Activated T-cell treated with anti-CD3 and anti-CD28 coated beads for 1 hour (primary cell): Measurements from ENCODE around the gene MAP2K7.

Experiments used
- DNase-seq: peaks from one replicate; pipeline ENCODE4 v3.0.0-alpha.2; 2020; ENCODE audit warnings: low read depth

The MAP2K7 gene

GRCh38 chr19:7867092-7867844 is 36.4 kb upstream of the MAP2K7 start:
- DNase-seq = no peak

DNA sequence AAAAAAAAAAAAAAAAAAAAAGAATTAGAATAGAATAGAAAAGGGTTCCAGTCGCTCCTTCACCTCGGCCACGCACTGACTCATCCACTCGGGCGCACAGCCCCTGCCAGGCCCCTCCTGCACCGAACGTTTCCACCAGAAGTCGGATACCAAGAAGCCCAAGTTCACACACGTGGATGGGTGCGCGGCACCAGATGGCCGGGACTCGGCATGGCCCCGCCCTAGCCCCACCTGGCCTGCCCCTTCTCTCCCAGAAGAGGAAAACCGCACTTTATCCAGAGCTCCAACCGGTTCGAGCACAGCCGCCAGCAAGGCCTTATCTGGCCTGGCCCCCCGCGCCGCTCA is 35.4 kb upstream of the MAP2K7 start:
- DNase-seq = no peak

DNA sequence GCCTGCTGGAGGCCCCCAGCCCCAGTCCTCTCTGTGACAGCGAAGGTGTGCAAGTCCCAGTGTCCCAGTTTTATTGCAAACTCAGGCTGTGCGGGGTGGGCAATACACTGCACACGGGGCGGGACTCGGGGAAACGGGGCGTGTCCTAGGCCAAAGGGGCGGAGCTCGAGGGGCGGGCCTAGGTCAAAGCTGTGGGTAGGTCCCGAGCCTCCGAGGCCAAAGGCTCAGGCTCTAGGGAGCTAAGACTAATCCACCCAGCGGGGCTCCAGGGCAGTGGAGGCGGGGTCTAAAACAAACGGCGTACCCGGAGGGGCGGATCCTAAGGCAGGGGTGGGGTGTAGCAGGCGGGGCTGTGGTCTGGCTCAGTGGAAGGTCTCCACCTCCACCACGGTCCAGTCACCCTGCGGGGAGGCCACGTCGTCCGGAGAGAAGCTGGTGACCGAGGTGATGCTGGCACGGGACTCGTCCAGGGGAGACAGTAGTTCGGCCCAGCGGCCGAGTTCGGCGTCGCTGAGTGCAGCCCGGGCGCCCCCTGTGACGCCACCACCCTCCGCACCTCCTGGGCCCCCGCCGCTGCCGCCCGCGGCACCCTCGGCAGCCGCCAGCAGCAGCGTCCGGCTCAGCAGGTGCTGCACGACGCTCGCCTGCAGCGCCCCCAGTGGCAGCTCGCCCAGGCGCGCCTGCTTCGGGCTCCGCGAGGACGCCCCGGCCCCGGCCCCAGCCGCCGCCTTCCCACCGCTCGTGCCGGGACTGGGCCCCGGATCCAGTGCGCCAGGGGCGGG is 34.8 kb upstream of the MAP2K7 start:
- peak; percentile 69 for DNase-seq

- peak; percentile 75 for DNase-seq
Observed at GRCh38 chr19:7869453-7869909, 34.2 kb upstream of the MAP2K7 start.

DNA sequence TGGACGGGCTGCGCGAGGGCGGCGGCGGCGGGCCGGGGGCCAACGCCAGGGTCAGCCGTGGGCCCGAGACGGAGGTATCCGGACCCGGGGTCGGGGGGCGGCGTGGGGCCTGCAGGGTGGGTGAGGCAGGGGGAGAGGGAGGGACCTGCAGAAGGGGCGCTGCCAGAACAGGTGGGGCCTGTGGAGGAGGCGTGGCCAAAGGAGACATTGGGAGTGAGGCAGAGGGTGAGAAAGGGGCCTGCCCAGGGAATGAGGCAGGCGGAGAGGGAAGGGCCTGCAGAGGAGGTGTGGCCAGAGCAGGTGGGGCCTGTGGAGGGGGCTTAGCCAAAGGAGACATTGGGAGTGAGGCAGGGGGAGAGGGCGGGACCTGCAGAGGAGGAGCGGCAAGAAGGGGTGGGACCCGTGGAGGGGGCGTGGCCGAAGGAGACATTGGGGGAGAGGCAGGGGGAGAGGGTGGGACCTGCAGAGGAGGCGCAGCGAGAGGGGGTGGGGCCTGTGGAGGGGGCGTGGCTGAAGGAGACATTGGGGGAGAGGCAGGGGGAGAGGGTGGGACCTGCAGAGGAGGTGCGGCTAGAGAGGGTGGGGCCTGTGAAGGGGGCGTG is 33.7 kb upstream of the MAP2K7 start:
- DNase-seq = peak; percentile 37

DNA sequence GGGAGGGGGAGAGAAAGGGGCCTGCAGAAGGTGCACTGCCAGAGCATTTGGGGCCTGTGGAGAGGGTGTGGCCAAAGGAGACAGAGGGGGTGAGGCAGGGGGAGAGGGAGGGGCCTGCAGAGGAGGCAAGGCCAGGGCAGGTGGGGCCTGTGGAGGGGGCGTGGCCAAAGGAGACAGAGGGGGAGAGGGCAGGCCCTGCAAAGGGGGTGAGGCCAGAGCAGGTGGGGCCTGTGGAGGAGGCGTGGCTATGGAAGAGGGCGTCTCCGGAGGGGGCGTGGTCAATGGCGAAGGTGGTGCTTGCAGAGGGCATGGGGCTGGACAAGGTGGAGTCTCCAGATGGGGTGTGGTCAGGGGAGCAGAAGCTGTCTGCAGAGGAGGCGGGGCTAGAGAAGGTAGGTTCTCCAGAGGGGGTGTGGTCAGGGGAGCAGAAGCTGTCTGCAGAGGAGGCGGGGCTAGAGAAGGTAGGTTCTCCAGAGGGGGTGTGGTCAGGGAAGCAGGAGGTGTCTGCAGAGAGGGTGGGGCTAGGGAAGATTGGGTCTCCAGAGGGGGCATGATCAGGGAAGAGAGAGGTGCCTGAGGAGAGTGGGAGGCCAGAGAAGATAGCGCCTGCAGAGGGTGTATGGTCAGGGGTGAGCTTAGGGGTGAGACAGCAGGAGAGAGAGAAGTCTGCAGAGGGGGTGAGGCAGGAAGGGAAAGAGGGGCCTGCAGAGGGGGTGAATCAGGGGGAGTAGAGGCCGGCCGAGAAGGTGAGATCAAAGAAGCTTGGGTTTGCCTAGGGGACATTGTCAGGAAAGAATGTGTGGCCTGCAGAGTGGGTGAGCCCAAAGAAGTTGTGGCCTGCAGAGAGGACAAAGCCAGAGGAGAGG is 32.9 kb upstream of the MAP2K7 start:
- DNase-seq = no peak

- peak; percentile 73 for DNase-seq
Observed at GRCh38 chr19:7871437-7872305, 32.0 kb upstream of the MAP2K7 start.

DNA sequence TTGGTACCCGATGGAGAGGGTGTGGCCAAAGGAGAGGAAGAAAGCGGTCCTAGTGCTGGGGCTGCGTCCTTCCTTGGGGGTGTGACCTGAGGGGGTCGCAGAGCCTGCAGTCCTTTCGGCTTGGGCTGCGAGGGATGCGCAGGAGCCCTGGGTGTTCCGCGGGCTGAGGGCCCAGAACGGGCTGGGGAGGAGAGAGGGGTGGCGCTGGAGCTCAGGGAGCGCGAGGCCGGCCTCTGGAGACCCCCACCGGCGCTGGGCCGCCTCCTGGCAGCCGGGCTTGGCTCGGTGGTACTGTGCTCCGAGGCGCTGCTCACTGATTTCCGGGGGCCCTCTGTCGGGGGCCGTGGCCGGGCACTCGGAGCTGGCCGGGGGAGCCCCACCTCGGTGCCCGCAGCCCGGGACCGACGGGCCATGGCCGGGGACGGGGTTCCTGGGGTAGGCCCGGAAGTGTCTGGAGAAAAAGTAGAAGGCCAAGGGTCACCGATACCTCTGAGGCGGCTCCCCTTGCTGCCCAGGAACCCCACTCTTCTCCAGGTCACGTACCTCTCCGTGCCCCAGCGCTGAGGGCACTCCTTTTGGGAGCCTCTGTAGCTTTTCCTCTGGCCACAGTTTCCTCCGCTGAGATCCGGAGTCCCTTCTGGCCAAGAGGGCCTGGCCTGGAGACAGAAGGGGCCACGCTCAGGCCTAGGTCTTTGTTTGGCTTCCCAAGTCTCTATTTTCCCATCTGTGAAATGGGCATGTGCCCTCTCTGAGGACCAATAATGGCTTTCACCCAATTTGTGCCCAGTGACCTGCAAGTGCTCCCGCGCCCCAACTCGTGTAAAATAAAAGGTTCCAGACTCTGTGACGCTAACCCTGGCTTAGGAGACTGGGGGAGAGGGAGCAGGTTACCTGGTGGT is 31.1 kb upstream of the MAP2K7 start:
- DNase-seq = no peak

- no peak for DNase-seq
Observed at GRCh38 chr19:7873304-7874075, 30.2 kb upstream of the MAP2K7 start.

DNA sequence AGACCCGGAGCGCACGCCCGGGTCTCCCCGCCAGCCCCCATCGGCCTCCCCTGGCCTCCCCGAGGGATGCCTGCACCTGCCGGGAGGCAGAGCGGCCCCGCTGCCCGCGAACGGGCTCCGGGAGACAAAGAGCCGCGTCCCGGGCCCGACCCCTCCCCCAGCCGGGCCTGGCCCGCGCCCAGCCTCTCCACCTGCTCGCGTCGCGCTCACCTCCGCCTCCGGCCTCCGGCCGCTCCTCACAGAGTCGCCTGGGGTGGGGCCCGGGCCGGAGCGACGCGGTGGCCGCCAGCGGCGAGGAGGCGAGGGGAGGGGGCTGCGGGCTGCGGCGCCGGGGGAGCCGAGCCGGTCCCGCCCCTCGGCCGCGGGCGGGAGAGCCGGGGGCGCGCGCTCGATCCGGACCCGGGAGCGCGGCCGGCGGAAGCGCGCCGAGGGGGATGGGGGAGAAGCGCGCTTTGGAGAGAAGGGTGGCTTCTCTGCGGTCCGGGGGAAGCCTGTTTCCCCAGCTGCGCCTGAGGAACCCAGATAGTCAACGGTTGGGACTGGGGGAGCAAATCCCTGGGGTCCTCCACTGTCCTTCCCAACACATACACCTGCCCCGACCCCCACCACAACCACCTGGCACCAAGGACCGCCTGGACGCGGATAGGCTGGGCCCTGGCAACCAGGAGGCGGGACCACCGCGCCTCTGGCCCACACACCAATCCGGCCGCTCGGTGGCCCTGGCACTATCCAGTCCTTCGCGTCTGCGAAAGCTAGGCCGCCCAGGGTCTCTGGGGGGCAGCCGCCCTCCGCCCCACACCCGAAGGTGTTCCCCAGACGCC is 29.4 kb upstream of the MAP2K7 start, which contains the start of gene PRR36:
TSS of gene PRR36 (minus strand) at position 315 of the 821 bp plus-strand sequence. CDS start 701 bp downstream, outside the sequence.
- DNase-seq = no peak

GRCh38 chr19:7874897-7875273 is 28.8 kb upstream of the MAP2K7 start:
- DNase-seq = no peak

DNA sequence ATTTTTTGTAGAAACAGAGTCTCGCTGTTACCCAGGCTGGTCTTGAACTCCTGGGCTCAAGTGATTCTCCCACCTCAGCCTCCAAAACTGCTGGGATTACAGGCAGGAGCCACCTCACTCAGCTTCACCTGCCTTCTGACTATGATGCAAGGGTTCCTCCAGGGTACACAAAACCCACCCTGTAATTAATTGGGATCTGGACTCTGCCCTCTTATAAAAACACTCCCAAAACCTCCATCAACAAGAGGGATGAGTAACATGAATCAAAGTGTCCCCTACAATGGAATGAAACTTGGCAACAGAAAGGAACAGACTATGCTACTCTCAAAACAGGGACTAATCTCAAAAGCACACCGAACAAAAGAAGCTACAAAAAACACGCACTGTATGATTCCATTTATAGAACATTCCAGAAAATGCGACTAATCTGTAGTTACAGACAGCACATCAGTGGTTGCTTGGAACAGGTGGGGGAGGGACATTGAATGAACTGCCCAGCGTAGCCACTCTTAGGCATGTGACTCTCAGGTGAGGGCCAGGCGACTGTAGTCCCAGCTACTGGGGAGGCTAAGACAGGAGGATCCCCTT is 26.3 kb upstream of the MAP2K7 start:
- no peak for DNase-seq

- no peak for DNase-seq
Observed at GRCh38 chr19:7879111-7879807, 24.4 kb upstream of the MAP2K7 start.

DNA sequence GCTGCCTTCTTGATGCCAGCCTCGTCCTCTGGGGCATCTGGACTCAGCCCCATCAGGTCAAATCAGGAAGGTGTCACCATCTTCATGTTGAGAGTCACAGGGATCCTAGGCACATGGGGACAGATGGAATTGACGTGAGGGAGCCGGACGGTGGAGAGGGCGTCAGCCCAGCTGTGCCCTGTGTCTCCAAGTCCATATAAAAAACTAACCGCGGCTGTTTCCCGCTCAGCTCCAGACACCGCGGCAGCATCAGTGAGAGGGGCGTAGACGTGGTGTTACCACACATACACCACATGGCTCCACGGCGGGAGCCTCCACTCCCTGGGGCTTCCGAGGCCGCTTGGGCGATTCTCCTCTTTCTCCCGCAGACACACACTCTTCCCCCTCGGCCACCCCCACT is 23.8 kb upstream of the MAP2K7 start:
- DNase-seq = no peak

- no peak for DNase-seq
Observed at GRCh38 chr19:7881910-7882309, 21.8 kb upstream of the MAP2K7 start.

DNA sequence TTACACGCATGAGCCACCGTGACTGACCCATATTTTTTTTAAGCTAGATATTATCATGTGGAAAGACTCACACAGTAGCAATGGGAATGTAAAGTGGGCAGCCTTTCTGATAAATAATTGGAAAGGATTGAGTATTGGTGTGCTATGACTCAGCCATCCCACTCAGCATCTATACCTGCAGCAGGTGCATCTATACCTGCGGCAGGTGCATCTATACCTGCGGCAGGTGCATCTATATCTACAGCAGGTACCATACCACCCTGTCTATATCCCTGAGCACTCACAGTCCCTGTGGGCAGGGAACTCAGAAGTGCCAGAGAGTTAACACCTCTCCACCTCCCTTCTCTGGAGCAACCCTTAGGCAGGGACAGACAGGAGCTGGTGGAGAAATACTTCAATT is 20.6 kb upstream of the MAP2K7 start:
- DNase-seq = no peak
